Skeletal muscle tissue (tissue), 4 donors: ENCODE data around the gene PCF11. TPM values are rescaled to one million over a fixed set of nuclear protein-coding genes. Genes with fewer than 3 reads are reported as not detected.

ENCODE experiments used
- H3K27ac ChIP-seq: one replicate; pipeline ENCODE4 v1.7.0; 2013; ENCODE audit warnings: mild to moderate bottlenecking, low read depth, low read length, inconsistent platforms
- H3K27me3 ChIP-seq, 3 donors: one replicate each; pipeline ENCODE4 v1.7.0; 2013; ENCODE audit warnings: low read length in 3 of 3; ENCODE audit not compliant: control insufficient read depth in 3 of 3, insufficient read depth in 3 of 3
- H3K36me3 ChIP-seq, 3 donors: one replicate each; pipeline ENCODE4 v1.7.0; 2013; ENCODE audit warnings: low read length in 3 of 3; ENCODE audit not compliant: control insufficient read depth in 3 of 3, insufficient read depth in 3 of 3
- H3K4me1 ChIP-seq, 3 donors: one replicate each; pipeline ENCODE4 v1.7.0; 2013; ENCODE audit warnings: low read length in 3 of 3, mild to moderate bottlenecking in 3 of 3; ENCODE audit not compliant: control insufficient read depth in 3 of 3, insufficient read depth in 3 of 3
- H3K4me3 ChIP-seq, 3 donors: one replicate each; pipeline ENCODE4 v1.7.0; 2013; ENCODE audit warnings: low read length in 3 of 3
- H3K9ac ChIP-seq, 3 donors: one replicate each; pipeline ENCODE4 v1.7.0; 2013; ENCODE audit warnings: low read length in 3 of 3, mild to moderate bottlenecking in 3 of 3, moderate library complexity in 2 of 3, low read depth in 1 of 3
- H3K9me3 ChIP-seq, 3 donors: one replicate each; pipeline ENCODE4 v1.7.0; 2013; ENCODE audit warnings: low read length in 3 of 3; ENCODE audit not compliant: control insufficient read depth in 3 of 3
- total RNA-seq: library from RNA; depleted of rRNA; stranded (reverse); fragments of >200 nt; gene quantifications from one replicate; pipeline ENCODE4 v1.2.3, GENCODE V29; 2014
- donor health status: Osteomylitis.

The PCF11 gene
- total RNA-seq, 1 donor from 2014 or later = 30.3 TPM

DNA sequence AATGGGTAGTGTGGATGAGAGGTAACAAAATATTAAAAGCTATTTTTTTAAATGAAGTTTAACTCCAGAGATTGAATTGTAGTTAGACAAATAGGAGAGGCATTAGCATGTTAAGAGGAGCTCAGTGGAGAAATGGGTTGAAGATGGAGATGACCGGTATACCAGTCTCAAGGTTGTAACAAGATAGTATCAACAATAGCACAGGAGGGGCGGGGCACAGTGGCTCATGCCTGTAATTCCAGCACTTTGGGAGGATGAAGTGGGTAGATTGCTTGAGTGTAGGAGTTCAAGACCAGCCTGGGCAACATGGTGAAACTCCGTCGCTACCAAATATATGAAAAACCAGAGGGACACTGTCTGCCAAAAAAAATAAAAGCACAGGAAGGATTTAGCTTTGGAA, 30.5 kb downstream of the PCF11 start:
- H3K9ac ChIP-seq = no peak overlapping the region
- H3K27me3 ChIP-seq = no peaks in the 10 kb centered on the region
- peaks cover 13 to 60% (median 24%) of the 10 kb centered on the region in 3 donors for H3K36me3 ChIP-seq
- H3K9me3 ChIP-seq = no peaks in the 10 kb centered on the region
- no peak overlapping the region for H3K27ac ChIP-seq
- H3K4me3 ChIP-seq = no peak overlapping the region
- peaks cover 4 to 6% (median 5%) of the 10 kb centered on the region in 3 donors for H3K4me1 ChIP-seq

DNA sequence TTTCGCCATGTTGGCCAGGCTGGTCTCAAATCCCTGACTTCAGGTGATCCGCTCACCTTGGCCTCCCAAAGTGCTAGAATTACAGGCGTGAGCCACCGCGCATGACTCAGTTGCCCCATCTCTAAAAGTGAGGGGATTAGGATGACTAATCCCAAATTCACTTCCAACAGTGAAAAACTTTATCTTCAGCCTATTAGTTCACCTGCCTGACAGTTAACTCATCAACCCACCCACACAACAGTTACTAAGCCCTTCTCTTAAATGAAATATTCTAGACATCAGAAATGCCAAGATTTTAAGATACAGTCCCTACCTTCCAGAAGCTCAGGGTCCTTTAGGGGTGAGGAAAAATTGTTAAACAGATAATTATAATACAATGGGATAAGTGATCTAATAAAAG, 34.6 kb downstream of the PCF11 start:
- peaks cover 9 to 31% (median 13%) of the 10 kb centered on the region in 3 donors for H3K36me3 ChIP-seq
- no peaks in the 10 kb centered on the region for H3K27me3 ChIP-seq
- H3K9ac ChIP-seq = no peak overlapping the region
- peaks cover 19 to 28% (median 26%) of the 10 kb centered on the region in 3 donors for H3K4me1 ChIP-seq
- no peak overlapping the region for H3K27ac ChIP-seq
- H3K4me3 ChIP-seq = no peak overlapping the region
- H3K9me3 ChIP-seq = no peaks in the 10 kb centered on the region

DNA sequence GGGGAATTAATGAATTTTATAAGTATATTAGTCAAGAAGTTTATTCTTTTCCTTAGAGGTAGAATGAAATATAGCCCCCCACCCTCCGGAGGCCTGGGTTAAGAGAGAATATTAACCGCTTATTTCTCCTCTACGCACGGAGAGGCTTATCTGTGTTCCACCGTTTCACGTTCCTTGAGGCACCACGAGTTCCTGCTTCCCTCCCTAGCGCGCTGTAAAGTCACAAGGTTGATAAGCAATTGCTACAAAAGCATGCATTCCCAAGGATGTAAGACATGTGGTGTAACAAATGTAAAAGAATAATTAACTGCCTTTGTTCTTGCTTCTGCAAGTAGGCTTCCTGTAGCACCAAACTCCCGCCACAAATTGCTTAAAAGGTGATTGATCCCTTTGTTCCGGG, 35.1 kb downstream of the PCF11 start:
- H3K9ac ChIP-seq = peak overlapping the region in 1 of 3 donors; percentile 88
- H3K27me3 ChIP-seq = no peaks in the 10 kb centered on the region
- peaks cover 19 to 28% (median 26%) of the 10 kb centered on the region in 3 donors for H3K4me1 ChIP-seq
- H3K36me3 ChIP-seq = peaks cover 9 to 31% (median 13%) of the 10 kb centered on the region in 3 donors
- H3K9me3 ChIP-seq = no peaks in the 10 kb centered on the region
- peak overlapping the region in 2 of 3 donors; percentile 77 to 91 for H3K4me3 ChIP-seq
- H3K27ac ChIP-seq = no peak overlapping the region

DNA sequence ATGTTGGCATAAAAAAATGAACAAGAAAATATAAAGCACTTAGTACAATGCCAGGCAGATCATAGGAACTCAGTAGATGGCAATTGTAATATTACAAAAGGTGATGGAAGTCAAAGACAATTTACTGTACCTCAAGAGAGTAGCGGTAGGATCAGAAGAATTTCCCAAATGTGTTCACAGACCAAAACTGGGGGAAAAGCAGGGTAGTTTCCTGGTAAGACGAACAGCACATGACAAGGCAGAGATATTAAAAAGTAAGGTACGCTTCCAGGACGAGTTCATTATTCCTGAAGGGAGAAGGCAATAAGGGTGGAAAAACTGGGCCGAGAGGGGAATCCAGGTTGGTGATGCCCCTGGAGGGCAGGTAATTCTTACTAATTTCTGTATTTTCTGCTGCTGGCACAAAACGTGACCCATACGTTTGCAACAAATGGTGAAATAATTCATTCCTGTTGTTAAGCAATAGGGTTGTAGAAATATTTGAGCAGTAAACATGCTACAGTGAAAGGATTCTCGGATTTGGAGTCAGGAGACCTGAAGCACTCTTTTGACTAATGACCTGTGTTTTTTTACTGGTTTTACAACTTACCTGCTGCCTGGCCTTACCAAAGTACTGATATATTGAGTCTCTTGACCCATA, 35.8 kb downstream of the PCF11 start:
- peak overlapping the region; percentile 88 for H3K27ac ChIP-seq
- H3K9me3 ChIP-seq = no peaks in the 10 kb centered on the region
- H3K36me3 ChIP-seq = peaks cover 9 to 31% (median 13%) of the 10 kb centered on the region in 3 donors
- peaks cover 19 to 28% (median 26%) of the 10 kb centered on the region in 3 donors for H3K4me1 ChIP-seq
- peak overlapping the region; percentile 77 to 92 (median 91) for H3K4me3 ChIP-seq
- H3K9ac ChIP-seq = peak overlapping the region; percentile 88 to 94 (median 91)
- no peaks in the 10 kb centered on the region for H3K27me3 ChIP-seq

DNA sequence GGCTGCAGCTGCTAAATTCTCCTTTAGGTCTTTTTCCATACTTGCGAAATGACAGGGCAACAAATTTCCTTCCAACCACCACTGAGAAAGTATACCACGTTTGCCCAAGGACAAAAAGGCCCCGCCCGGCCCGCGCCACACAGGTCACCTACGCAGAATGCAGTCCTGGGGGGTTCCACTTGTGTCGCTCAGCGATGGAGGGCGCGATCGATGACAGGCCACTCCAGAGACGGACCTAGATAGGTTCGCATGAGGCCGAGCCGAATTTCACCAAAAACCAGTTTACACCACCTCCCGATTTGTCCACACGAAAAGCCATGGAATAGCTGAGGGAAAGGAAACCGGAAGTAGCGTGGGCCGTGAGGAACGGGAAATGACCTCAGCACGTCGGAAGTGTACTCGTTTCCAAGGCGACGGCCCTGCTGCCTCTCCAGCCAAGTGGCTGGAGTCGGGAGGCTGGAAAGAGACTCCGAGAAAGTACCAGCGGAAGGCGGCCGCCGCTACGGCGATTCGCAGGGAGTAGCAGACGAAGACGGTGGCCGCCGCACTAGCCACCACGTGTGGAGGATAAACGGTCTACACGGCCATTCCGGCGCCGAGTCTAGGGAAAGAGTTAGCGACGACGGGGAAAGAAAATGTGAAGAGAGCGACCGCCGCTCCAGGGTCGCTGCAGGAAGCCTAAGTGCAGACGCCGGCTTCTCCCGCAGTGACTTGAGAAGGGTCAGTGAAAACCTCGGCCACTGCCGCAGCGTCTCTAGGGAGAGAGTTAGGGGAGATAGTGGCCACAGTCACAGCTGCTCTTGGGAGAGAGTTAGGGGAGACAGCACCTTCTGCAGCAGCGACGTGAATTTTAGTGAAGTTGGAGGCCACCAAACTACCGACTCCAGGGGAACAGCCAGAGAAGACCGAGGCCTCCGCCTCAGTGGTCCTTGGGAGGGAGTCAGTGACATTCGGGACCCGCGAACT, 36.7 kb downstream of the PCF11 start, which contains the start of gene ANKRD42:
Gene ANKRD42, plus strand, starts transcription at position 398 of the 966 bp plus-strand sequence. CDS start 959 bp downstream, outside the sequence.
- Histone ChIP-seq H3K27me3 (no peaks in the 10 kb centered on the region), H3K27ac (peak within 1 kb of the TSS; percentile 88), H3K9ac (peak within 1 kb of the TSS; percentile 88 to 94 (median 91)), H3K4me1 (peaks cover 19 to 28% (median 26%) of the 10 kb centered on the region in 3 donors), H3K9me3 (no peaks in the 10 kb centered on the region), H3K36me3 (peaks cover 9 to 30% (median 13%) of the 10 kb centered on the region in 3 donors), H3K4me3 (peak within 1 kb of the TSS; percentile 77 to 92 (median 91))

DNA sequence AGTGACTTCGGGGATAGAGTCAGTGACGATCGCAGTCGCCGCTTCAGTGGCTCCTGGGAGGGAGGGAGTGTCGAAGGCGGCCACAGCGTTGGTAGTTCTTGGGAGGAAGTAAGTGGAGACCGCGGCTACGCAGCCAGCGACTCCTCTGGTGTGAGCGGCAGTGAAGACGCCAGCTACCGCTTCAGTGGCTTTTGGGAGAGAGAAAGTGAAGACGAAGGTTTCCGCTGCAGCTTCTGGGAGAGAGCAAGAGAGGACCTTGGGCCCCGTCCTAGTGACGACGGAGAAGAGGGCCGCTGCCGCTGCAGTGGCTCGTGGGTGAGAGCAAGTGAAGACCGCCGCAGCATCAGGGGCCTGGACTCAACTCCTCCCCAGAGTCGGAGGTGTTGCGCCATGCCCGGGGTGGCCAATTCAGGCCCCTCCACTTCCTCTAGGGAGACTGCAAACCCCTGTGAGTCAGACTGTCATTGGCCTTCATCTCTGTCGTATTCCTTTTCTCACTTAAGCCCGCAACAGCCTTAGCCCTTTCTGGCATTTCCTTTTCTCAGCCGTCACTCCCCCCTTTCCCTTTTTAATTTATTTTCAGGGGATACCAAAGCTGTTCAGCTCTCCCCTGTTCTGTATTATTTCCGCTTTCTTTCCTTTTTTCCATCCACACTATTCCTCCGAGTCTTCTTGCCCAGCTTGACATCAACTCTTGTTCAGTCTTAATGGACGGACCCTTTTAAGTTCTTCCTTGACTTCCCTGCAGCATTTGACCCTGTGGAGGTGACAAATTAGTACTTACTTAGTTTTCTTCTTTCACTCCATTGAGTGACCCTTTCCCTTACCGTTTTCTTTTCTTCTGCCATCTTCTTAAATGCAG, 37.6 kb downstream of the PCF11 start:
- Histone ChIP-seq H3K27ac (peak overlapping the region; percentile 88), H3K36me3 (peaks cover 9 to 26% (median 13%) of the 10 kb centered on the region in 3 donors), H3K4me3 (peak overlapping the region; percentile 77 to 92 (median 91)), H3K9me3 (no peaks in the 10 kb centered on the region), H3K9ac (peak overlapping the region; percentile 88 to 94 (median 91)), H3K4me1 (peaks cover 19 to 28% (median 26%) of the 10 kb centered on the region in 3 donors), H3K27me3 (no peaks in the 10 kb centered on the region)

DNA sequence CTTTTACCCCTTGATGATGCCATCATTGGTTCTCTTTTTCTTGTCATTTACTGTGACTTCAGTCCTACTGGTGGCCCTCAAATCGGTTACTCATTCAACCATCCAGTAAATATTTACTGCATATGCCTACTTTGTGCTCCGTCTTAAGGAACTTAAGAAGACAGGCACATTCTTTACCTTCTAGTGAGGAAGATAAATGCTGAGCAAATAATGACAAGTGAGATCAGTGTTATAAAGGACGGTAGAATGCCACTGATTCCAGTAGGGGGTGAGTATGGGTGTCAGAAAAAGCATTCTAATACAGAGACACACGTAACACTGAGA, 38.2 kb downstream of the PCF11 start:
- Histone ChIP-seq H3K27me3 (no peaks in the 10 kb centered on the region), H3K27ac (peak overlapping the region; percentile 88), H3K36me3 (peaks cover 9 to 24% (median 13%) of the 10 kb centered on the region in 3 donors)

DNA sequence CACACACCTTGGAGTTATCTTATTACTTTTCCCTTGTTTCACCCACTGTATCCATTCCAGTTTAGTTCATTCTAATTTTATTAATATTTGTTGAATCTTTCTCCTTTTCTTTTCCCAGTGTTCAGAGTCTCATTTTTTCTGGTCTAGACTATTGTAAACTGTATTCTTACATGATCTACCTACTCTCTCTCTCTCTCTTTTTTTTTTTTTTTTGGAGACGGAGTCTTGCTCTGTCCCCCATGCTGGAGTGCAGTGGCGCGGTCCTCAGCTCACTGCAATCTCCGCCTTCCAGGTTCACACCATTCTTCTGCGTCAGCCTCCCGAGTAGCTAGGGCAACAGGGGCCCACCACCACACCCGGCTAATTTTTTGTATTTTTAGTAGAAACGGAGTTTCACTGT, 38.7 kb downstream of the PCF11 start:
- H3K4me3 ChIP-seq = no peak overlapping the region
- no peaks in the 10 kb centered on the region for H3K9me3 ChIP-seq
- H3K9ac ChIP-seq = no peak overlapping the region
- peaks cover 19 to 28% (median 26%) of the 10 kb centered on the region in 3 donors for H3K4me1 ChIP-seq
- peaks cover 11 to 18% (median 13%) of the 10 kb centered on the region in 3 donors for H3K36me3 ChIP-seq
- H3K27me3 ChIP-seq = no peaks in the 10 kb centered on the region
- H3K27ac ChIP-seq = no peak overlapping the region

More for the DNA sequence above, 38.2 kb downstream of the PCF11 start:
- peak overlapping the region in 2 of 3 donors; percentile 77 to 91 for H3K4me3 ChIP-seq
- H3K9me3 ChIP-seq = no peaks in the 10 kb centered on the region
- H3K4me1 ChIP-seq = peaks cover 19 to 28% (median 26%) of the 10 kb centered on the region in 3 donors
- H3K9ac ChIP-seq = peak overlapping the region in 1 of 3 donors; percentile 88

DNA sequence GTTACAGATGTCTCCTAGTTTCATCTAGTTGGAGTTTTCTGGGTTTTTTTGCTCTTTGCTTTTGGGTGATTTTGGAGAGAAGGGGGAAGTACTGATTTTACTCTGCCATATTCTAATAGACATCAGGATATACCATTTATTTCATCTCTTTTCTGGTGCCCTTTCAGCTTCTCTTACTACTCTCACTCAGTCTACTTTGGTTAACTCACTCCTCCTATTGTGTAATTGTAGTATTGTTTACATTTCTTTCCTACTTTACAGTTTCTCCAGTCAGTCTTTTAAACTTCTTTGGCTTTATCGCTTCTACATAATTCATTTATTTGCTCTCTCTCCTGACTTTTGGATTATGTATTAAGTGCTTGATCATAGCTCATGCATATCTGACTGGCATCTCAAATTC, 43.1 kb downstream of the PCF11 start:
- Histone ChIP-seq H3K36me3 (peaks cover 0 to 4% (median 3%) of the 10 kb centered on the region in 3 donors), H3K27me3 (no peaks in the 10 kb centered on the region), H3K4me3 (no peak overlapping the region), H3K9ac (no peak overlapping the region), H3K9me3 (no peaks in the 10 kb centered on the region), H3K27ac (no peak overlapping the region), H3K4me1 (peaks cover 2 to 6% (median 4%) of the 10 kb centered on the region in 3 donors)
